Right lobe of liver (tissue), 4 donors: ENCODE data around the gene PLCL1.

Experiments used
- POLR2A ChIP-seq: fragments of 450-650 bp; IDR thresholded peaks from one replicate; pipeline ENCODE4 v1.6.1; 2017; ENCODE audit warnings: antibody characterized with exemption, mild to moderate bottlenecking
- TF ChIP-seq, protein P1 (sequence below), 4 donors: fragments of 200-600 bp in 3 of 4; fragments of 450-650 bp in 1 of 4; IDR thresholded peaks; one replicate each; pipeline versions ENCODE4 v1.5.1 to v1.8.0; 2016 to 2022; ENCODE audit warnings: antibody characterized with exemption in 4 of 4, mild to moderate bottlenecking in 2 of 4
- donor health status: DM: no; HTN: no; CAD: no.
- donor health status: DM: no; HTN: no; CAD: no.
- donor health status: DM: no; HTN: yes; CAD: no.

- TF ChIP-seq, protein P1, sequence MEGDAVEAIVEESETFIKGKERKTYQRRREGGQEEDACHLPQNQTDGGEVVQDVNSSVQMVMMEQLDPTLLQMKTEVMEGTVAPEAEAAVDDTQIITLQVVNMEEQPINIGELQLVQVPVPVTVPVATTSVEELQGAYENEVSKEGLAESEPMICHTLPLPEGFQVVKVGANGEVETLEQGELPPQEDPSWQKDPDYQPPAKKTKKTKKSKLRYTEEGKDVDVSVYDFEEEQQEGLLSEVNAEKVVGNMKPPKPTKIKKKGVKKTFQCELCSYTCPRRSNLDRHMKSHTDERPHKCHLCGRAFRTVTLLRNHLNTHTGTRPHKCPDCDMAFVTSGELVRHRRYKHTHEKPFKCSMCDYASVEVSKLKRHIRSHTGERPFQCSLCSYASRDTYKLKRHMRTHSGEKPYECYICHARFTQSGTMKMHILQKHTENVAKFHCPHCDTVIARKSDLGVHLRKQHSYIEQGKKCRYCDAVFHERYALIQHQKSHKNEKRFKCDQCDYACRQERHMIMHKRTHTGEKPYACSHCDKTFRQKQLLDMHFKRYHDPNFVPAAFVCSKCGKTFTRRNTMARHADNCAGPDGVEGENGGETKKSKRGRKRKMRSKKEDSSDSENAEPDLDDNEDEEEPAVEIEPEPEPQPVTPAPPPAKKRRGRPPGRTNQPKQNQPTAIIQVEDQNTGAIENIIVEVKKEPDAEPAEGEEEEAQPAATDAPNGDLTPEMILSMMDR (IDR thresholded peaks at IDR 0.05): no peak
- no peak for TF ChIP-seq POLR2A
These were observed 107.3 kb downstream of the PLCL1 start for GRCh38 chr2:197911667-197912066.
